Stimulated activated effector memory CD8-positive, alpha-beta T cell treated with anti-CD3 and anti-CD28 coated beads, Interleukin-12 subunit alpha, Interleukin-12 subunit beta, amount 100 ng/mL, for 72 hours (primary cell): ENCODE results near the gene KCNMB2.

Experiments used
- ATAC-seq: fragments of 150-1000 bp; cut with Tn5 transposase; 2 replicates; pipeline ENCODE4 v1.10.0; 2021
- DNase-seq, 2 donors: peaks; one replicate each; pipeline ENCODE4 v3.0.0; 2021 to 2022; ENCODE audit warnings: low spot score in 2 of 2
- H3K27ac Mint-ChIP-seq: one replicate; pipeline ENCODE4 v1.8.0; 2022; ENCODE audit warnings: mild to moderate bottlenecking, mixed read lengths
- H3K36me3 Mint-ChIP-seq: one replicate; pipeline ENCODE4 v1.8.0; 2022; ENCODE audit warnings: mild to moderate bottlenecking, mixed read lengths
- H3K4me1 Mint-ChIP-seq: one replicate; pipeline ENCODE4 v1.8.0; 2022; ENCODE audit warnings: mixed read lengths
- H3K4me3 Mint-ChIP-seq: one replicate; pipeline ENCODE4 v1.8.0; 2022; ENCODE audit warnings: mild to moderate bottlenecking, mixed read lengths
- H3K9me3 Mint-ChIP-seq: one replicate; pipeline ENCODE4 v1.8.0; 2022; ENCODE audit warnings: mixed read lengths

KCNMB2 gene

DNA sequence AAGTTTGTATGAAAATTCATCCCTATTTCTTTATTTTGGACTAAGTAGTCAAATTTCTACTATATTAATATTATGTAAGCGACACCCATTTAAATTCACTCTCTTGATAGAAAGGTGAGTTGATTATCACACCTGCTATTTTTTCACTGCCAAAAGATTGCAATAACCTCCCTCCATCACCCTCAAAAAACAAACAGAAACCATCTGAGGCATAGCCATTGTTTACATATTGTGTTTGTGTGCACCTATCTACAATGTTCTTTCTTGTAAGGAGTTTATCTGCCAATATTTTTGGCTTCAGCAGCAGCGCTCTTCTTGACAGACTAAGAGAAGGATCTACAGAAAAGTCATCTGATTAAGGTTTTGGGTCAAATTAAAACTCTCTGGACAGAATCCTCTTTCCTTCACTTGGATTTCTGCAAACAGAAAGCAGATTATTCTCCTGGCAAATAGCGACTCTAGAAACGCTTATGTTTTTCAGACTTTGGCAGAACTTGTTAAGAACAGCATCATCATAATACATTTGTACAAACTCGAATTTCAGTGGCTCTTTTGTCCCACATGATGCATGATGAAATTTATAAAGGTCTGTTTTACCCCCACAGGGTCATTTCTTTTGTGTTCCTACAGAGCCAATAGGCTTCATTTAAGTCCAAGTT lies 48.6 kb downstream of the KCNMB2 start:
- ATAC-seq, result no peak
- Mint-ChIP-seq H3K9me3 (no peaks in the 10 kb centered on the region), H3K4me1 (no peaks in the 10 kb centered on the region), H3K36me3 (no peaks in the 10 kb centered on the region), H3K27ac (no peak overlapping the region), H3K4me3 (no peak overlapping the region)
- DNase-seq, result no peak

DNA sequence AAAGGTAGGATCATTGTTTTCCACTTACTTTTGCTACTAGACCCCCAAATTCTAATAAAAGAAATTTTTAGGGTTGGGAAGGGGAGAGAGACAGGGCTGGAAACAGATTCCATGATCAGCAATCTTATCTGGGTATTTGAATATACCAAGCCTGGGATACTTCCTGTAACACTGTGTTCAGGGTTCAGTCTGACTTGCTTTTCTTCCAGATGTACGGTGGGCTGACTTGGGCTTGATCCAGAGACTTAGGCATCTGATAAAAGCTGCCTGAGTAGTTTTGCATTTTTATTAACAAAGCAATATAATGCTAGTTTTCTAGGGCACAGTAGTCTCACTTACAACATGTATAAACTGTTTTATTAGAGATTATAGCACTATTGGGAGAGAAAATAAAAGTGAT lies 49.2 kb downstream of the KCNMB2 start:
- DNase-seq (no peak), ATAC-seq (no peak)
- Mint-ChIP-seq H3K27ac (no peak overlapping the region), H3K4me1 (no peaks in the 10 kb centered on the region), H3K36me3 (no peaks in the 10 kb centered on the region), H3K9me3 (no peaks in the 10 kb centered on the region), H3K4me3 (no peak overlapping the region)

DNA sequence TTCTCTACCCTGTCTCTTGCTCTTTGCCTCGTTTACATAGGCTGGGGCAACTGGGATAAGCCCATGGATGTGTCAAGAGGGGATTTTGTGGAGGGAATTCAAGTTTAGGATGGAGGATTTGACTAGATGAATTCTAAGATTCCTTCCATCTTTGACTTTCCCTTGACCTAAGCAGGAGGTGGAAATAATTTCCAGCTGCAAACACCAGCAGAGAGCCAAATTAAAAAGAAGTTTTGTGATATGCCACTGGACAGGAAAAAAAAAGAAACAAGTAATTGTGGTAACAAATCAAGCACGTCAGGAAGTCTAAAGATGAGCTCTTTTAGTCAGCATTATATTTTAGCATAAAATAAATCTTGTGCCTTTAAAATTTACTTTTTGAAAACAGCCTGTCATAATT lies 49.8 kb downstream of the KCNMB2 start:
- Mint-ChIP-seq H3K4me3 (no peak overlapping the region), H3K4me1 (no peaks in the 10 kb centered on the region), H3K27ac (no peak overlapping the region), H3K9me3 (no peaks in the 10 kb centered on the region), H3K36me3 (no peaks in the 10 kb centered on the region)
- no peak for ATAC-seq
- no peak for DNase-seq

- H3K36me3 Mint-ChIP-seq, result no peaks in the 10 kb centered on the region
- ATAC-seq (no peak), DNase-seq (no peak)
- H3K4me1 Mint-ChIP-seq, result no peaks in the 10 kb centered on the region
- H3K27ac Mint-ChIP-seq, result no peak overlapping the region
- no peak overlapping the region for H3K4me3 Mint-ChIP-seq
- no peaks in the 10 kb centered on the region for H3K9me3 Mint-ChIP-seq
Observed at GRCh38 chr3:178588628-178589027, 52.4 kb downstream of the KCNMB2 start.

DNA sequence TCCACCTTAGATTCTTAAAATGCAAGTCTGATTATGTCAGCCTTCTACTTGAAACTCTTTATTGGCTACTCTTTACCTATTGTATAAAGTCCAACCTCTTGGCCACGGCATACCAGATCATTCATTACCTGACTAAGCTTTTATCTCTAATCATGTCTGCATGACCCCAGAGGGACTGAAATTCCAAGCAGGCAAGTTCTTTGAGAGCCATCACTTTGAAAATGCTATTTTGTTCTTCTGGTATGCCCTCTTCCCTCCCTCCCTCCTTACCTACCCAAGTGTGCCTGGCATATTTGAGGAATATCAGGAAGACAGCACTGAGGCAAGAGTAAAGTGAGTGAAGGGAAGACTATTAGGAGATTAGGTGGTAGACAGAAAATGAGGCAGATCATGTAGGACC lies 57.5 kb downstream of the KCNMB2 start:
- no peak for ATAC-seq
- Mint-ChIP-seq H3K4me3 (no peak overlapping the region), H3K27ac (no peak overlapping the region), H3K36me3 (no peaks in the 10 kb centered on the region), H3K4me1 (no peaks in the 10 kb centered on the region), H3K9me3 (no peaks in the 10 kb centered on the region)
- DNase-seq, result no peak

- DNase-seq (no peak), ATAC-seq (no peak)
- no peaks in the 10 kb centered on the region for H3K9me3 Mint-ChIP-seq
- no peaks in the 10 kb centered on the region for H3K4me1 Mint-ChIP-seq
- H3K4me3 Mint-ChIP-seq, result no peak overlapping the region
- no peaks in the 10 kb centered on the region for H3K36me3 Mint-ChIP-seq
- no peak overlapping the region for H3K27ac Mint-ChIP-seq
Observed at GRCh38 chr3:178597371-178597770, 61.1 kb downstream of the KCNMB2 start.

GRCh38 chr3:178602856-178603255 lies 66.6 kb downstream of the KCNMB2 start:
- Mint-ChIP-seq H3K27ac (no peak overlapping the region), H3K4me1 (no peaks in the 10 kb centered on the region), H3K4me3 (no peak overlapping the region), H3K9me3 (no peaks in the 10 kb centered on the region), H3K36me3 (no peaks in the 10 kb centered on the region)
- ATAC-seq (no peak), DNase-seq (no peak)

GRCh38 chr3:178603735-178604134 lies 67.5 kb downstream of the KCNMB2 start:
- peaks cover 3% of the 10 kb centered on the region for H3K9me3 Mint-ChIP-seq
- no peak for ATAC-seq
- H3K36me3 Mint-ChIP-seq, result no peaks in the 10 kb centered on the region
- no peaks in the 10 kb centered on the region for H3K4me1 Mint-ChIP-seq
- H3K4me3 Mint-ChIP-seq, result no peak overlapping the region
- no peak for DNase-seq
- no peak overlapping the region for H3K27ac Mint-ChIP-seq

DNA sequence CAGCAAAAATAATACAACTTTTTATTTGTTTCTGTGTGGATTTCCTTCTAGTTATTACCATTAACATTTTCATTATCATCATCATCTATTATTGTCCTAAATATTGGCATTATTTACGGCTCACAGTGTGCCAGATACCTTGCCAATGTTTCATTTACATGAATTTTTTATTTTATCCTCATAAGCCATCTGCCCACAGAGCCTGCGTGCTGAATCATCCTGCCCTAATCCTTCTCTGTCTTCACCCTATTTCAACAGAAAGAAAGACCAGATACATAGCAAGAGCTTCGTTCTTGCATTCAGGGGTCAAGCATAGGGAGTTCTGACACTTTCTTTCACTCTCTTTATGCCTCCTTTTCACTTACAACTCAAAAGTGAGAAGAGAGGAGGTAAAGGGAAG lies 82.0 kb downstream of the KCNMB2 start:
- ATAC-seq, result no peak
- Mint-ChIP-seq H3K4me1 (no peaks in the 10 kb centered on the region), H3K27ac (no peak overlapping the region), H3K36me3 (no peaks in the 10 kb centered on the region), H3K9me3 (no peaks in the 10 kb centered on the region), H3K4me3 (no peak overlapping the region)
- no peak for DNase-seq

- H3K27ac Mint-ChIP-seq, result no peak overlapping the region
- H3K9me3 Mint-ChIP-seq, result no peaks in the 10 kb centered on the region
- H3K4me3 Mint-ChIP-seq, result no peak overlapping the region
- no peaks in the 10 kb centered on the region for H3K36me3 Mint-ChIP-seq
- H3K4me1 Mint-ChIP-seq, result no peaks in the 10 kb centered on the region
- no peak for DNase-seq
- ATAC-seq, result no peak
Observed at GRCh38 chr3:178618896-178619295, 82.7 kb downstream of the KCNMB2 start.

- ATAC-seq (no peak), DNase-seq (no peak)
- Mint-ChIP-seq H3K4me1 (no peaks in the 10 kb centered on the region), H3K36me3 (no peaks in the 10 kb centered on the region), H3K9me3 (no peaks in the 10 kb centered on the region), H3K4me3 (no peak overlapping the region), H3K27ac (no peak overlapping the region)
Observed at GRCh38 chr3:178623666-178624255, 87.5 kb downstream of the KCNMB2 start.

DNA sequence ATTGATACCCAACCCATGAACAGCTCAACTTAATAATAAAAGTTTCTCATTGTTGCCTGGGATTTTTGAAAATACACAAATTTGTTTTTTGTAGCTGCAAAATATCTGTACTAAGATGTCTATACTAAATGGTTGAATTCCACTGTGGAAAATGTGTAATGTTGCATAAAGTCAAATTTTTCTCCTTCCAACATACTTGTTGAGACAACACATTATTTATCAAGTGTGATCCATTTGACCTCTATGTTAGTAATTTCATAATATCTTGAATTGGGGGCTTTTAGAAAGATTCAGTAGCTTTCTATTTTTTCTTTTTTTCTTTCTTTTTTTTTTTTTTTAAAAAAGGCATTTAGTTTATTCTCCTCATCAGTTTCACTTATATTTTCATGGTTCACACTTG lies 88.0 kb downstream of the KCNMB2 start:
- no peaks in the 10 kb centered on the region for H3K9me3 Mint-ChIP-seq
- no peak overlapping the region for H3K27ac Mint-ChIP-seq

DNA sequence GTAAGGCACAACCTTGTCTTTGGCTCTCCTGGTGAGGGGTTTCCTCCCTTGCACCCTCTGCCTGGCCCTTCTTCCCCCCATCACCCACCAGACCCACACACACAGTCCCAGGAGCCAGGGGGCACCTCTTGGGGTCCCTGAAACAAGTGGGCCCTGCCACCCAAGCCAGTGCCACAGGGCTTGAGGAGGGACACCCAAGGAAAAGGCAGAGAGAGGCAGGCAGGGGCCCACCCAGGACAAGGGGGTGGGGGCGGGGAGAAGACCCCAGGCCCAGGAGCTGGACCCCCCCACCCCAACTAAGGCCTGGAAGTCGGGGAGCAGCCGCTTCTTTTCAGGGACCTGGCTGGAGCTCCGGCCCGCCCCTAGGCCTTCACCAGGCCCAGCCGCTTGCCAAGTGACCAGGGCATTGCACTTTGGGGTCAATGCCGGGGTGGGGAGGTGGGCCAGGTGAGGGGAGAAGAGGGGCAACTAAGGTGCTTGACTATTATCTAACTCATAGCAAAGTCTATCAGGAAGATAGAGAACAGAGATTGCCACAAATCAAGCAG lies 88.9 kb downstream of the KCNMB2 start:
- Mint-ChIP-seq H3K4me3 (no peak overlapping the region), H3K36me3 (no peaks in the 10 kb centered on the region), H3K9me3 (no peaks in the 10 kb centered on the region), H3K4me1 (no peaks in the 10 kb centered on the region), H3K27ac (no peak overlapping the region)
- no peak for ATAC-seq
- DNase-seq, result no peak

More for the DNA sequence above, 88.0 kb downstream of the KCNMB2 start:
- DNase-seq, result no peak
- Mint-ChIP-seq H3K36me3 (no peaks in the 10 kb centered on the region), H3K4me1 (no peaks in the 10 kb centered on the region), H3K4me3 (no peak overlapping the region)
- no peak for ATAC-seq

DNA sequence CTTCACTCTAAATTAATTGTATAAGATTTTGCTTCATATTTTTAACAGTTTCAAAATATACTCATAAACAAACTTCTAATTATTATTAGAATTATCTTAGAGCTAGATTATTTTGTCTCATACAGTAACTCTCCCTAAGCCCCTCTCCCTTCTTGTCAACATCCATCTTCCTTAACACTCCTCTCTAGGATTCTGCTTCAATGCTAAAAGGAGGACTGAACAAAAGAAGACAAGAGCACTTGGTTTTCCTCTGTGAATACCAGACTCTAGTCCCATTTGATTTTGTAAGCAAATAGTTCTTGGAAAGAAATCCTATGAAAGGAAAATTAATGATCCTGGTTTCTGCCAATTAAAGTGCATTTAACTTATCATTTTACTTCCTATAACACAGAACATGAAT lies 91.8 kb downstream of the KCNMB2 start:
- H3K4me1 Mint-ChIP-seq, result no peaks in the 10 kb centered on the region
- no peaks in the 10 kb centered on the region for H3K9me3 Mint-ChIP-seq
- no peak overlapping the region for H3K4me3 Mint-ChIP-seq
- no peak overlapping the region for H3K27ac Mint-ChIP-seq
- no peaks in the 10 kb centered on the region for H3K36me3 Mint-ChIP-seq
- ATAC-seq, result no peak
- DNase-seq, result no peak

GRCh38 chr3:178629430-178630178 lies 93.4 kb downstream of the KCNMB2 start:
- no peak overlapping the region for H3K27ac Mint-ChIP-seq
- no peaks in the 10 kb centered on the region for H3K4me1 Mint-ChIP-seq
- DNase-seq, result no peak
- H3K36me3 Mint-ChIP-seq, result no peaks in the 10 kb centered on the region
- H3K9me3 Mint-ChIP-seq, result peaks cover 3% of the 10 kb centered on the region
- H3K4me3 Mint-ChIP-seq, result no peak overlapping the region
- ATAC-seq, result no peak

DNA sequence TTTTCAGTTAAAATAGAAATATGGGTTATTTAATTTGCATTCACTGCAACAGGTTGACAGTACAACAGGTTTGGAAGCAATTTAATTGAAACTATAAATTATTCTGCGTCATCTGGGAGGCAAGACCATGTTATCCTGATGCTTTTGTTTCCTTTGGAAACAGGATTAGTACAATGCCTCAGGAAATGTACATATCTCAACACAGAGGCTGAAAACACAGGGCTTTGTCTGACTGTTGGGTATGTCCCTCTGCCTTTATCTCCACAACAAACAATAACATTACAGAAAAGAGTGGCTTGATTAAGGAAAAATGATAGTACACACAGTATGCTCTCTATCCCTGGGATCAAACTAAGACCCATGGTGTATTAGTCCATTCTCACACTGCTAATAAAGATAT lies 95.7 kb downstream of the KCNMB2 start:
- ATAC-seq, result no peak
- no peak overlapping the region for H3K4me3 Mint-ChIP-seq
- peaks cover 3% of the 10 kb centered on the region for H3K9me3 Mint-ChIP-seq
- no peaks in the 10 kb centered on the region for H3K36me3 Mint-ChIP-seq
- no peaks in the 10 kb centered on the region for H3K4me1 Mint-ChIP-seq
- no peak for DNase-seq
- no peak overlapping the region for H3K27ac Mint-ChIP-seq
